GM12878 (cell line): Measurements from ENCODE around the gene ARHGEF3. TPM values are rescaled to one million over a fixed set of nuclear protein-coding genes. Genes with fewer than 3 reads are reported as not detected.

Experiments
- ASH2L ChIP-seq: fragments of 300-600, 200-600 bp; sonication (generic); IDR thresholded peaks from 2 replicates; pipeline ENCODE4 v1.6.1; 2017; ENCODE audit warnings: low read depth, mild to moderate bottlenecking, borderline replicate concordance
- BMI1 ChIP-seq: fragments of 450-650 bp; IDR thresholded peaks from 2 replicates; pipeline ENCODE4 v1.6.1; 2016; ENCODE audit warnings: mild to moderate bottlenecking, moderate library complexity, borderline replicate concordance
- CBFB ChIP-seq: IDR thresholded peaks from 2 replicates; pipeline ENCODE4 v1.6.1; 2016; ENCODE audit warnings: antibody characterized with exemption, low read depth
- CUX1 ChIP-seq: IDR thresholded peaks from 2 replicates; pipeline ENCODE4 v1.6.1; 2012; ENCODE audit warnings: improper control_type of control experiment, low read depth, low read length; ENCODE audit not compliant: insufficient replicate concordance
- EP300 ChIP-seq, 2 experiments: fragments of 150-350 bp in 1 of 2; IDR thresholded peaks; 2 replicates each; pipeline ENCODE4 v1.6.1; 2011 to 2012; ENCODE audit warnings: low read depth in 2 of 2, low read length in 2 of 2, borderline replicate concordance in 1 of 2, improper control_type of control experiment in 1 of 2, inconsistent platforms in 1 of 2; ENCODE audit not compliant: control insufficient read depth in 1 of 2
- KLF5 ChIP-seq: fragments of 450-650 bp; IDR thresholded peaks from 2 replicates; pipeline ENCODE4 v1.6.1; 2014; ENCODE audit warnings: mild to moderate bottlenecking; ENCODE audit not compliant: partially characterized antibody
- MTA3 ChIP-seq: IDR thresholded peaks from 2 replicates; pipeline ENCODE4 v1.6.1; 2012; ENCODE audit warnings: low read length, inconsistent platforms, borderline replicate concordance
- MYC ChIP-seq: IDR thresholded peaks from 2 replicates; pipeline ENCODE4 v1.6.1; 2011; ENCODE audit warnings: mild to moderate bottlenecking, low read length, moderate library complexity, inconsistent platforms; ENCODE audit not compliant: insufficient read depth, insufficient replicate concordance, insufficient read length, severe bottlenecking
- NFIC ChIP-seq: IDR thresholded peaks from 2 replicates; pipeline ENCODE4 v1.6.1; 2012; ENCODE audit warnings: low read depth, mild to moderate bottlenecking, inconsistent platforms, low read length, moderate library complexity
- NFYA ChIP-seq: IDR thresholded peaks from 2 replicates; pipeline ENCODE4 v1.6.1; 2011; ENCODE audit warnings: low read depth, mild to moderate bottlenecking, low read length, improper control_type of control experiment, borderline replicate concordance
- POLR2AphosphoS2 ChIP-seq: IDR thresholded peaks from 2 replicates; pipeline ENCODE4 v1.6.1; 2011; ENCODE audit warnings: low read depth, mild to moderate bottlenecking, low read length, improper control_type of control experiment, moderate library complexity
- RBBP5 ChIP-seq: fragments of 200-600 bp; sonication (generic); conservative IDR thresholded peaks from 2 replicates; pipeline ENCODE4 v1.6.1; 2016
- RELA ChIP-seq: fragments of 450-650 bp; IDR thresholded peaks from 2 replicates; pipeline ENCODE4 v1.8.0; 2014; ENCODE audit warnings: borderline replicate concordance; ENCODE audit not compliant: partially characterized antibody
- SUZ12 ChIP-seq: fragments of 200-600 bp; sonication (generic); IDR thresholded peaks from one replicate; pipeline ENCODE4 v1.6.1; 2018; ENCODE audit warnings: antibody characterized with exemption, mild to moderate bottlenecking; ENCODE audit not compliant: unreplicated experiment
- TARDBP ChIP-seq: IDR thresholded peaks from 2 replicates; pipeline ENCODE4 v1.6.1; 2016; ENCODE audit warnings: borderline replicate concordance
- USF2 ChIP-seq: IDR thresholded peaks from 2 replicates; pipeline ENCODE4 v1.6.1; 2011; ENCODE audit warnings: low read depth, low read length, improper control_type of control experiment, borderline replicate concordance
- WRNIP1 ChIP-seq: IDR thresholded peaks from 2 replicates; pipeline ENCODE4 v1.6.1; 2011; ENCODE audit warnings: low read depth, low read length, improper control_type of control experiment, borderline replicate concordance
- ZBTB40 ChIP-seq: fragments of 450-650 bp; IDR thresholded peaks from 2 replicates; pipeline ENCODE4 v1.6.1; 2016; ENCODE audit warnings: mild to moderate bottlenecking, moderate library complexity, borderline replicate concordance
- polyA plus RNA-seq, 11 experiments: library from polyadenylated mRNA; depleted of rRNA in 4 of 11; unstranded in 6 of 11; stranded (reverse) in 5 of 11; fragments of >200 nt; fragmentation: Nextera tagmentation in 4 of 11; fragmentation: Illumina TruSeq in 1 of 11; extraction: Ambion mirVana in 4 of 11; extraction: Trizol in 1 of 11; gene quantifications; 1 replicate in 1 of 11; 2 replicates in 10 of 11; pipeline versions ENCODE4 v1.2.1 to v1.2.3, GENCODE V29; 2011 to 2016; ENCODE audit warnings: inconsistent platforms in 2 of 11, missing spikeins in 2 of 11, low read depth in 1 of 11
- total RNA-seq, 4 experiments: library from RNA; depleted of rRNA in 3 of 4; stranded (reverse); fragments of >200 nt in 3 of 4; fragmentation: Illumina TruSeq in 1 of 4; extraction: Trizol in 1 of 4; gene quantifications; 2 replicates each; pipeline versions ENCODE4 v1.2.1 to v1.2.3, GENCODE V29; 2013 to 2021

Gene ARHGEF3
- total and polyA plus RNA-seq, 10 of the 15 experiments (the other 5 are each of a cell fraction or from before 2014, with no cell fraction given), result 21.8 to 78.7 (median 56.2) TPM

GRCh38 chr3:56772952-56773938 is 28.5 kb downstream of the ARHGEF3 start (continued):
- TF ChIP-seq USF2 (no peak; the same call in 1 of the 2 replicates), NFYA (no peak), MTA3 (no peak), MYC (no peak), RBBP5 (no peak), ZBTB40 (no peak), BMI1 (0 out of 2 replicates have a peak, but pooled peaks have one; percentile 20), SUZ12 (no peak), EP300 (IDR thresholded peaks at IDR 0.05; ENCODE audit: borderline replicate concordance in 1 of 2, control insufficient read depth in 1 of 2, low read depth in 2 of 2, low read length in 2 of 2) (peak; percentile 75 to 88; a peak in 3 of 4 replicates), CUX1 (peak; percentile 37), TARDBP (no peak), CBFB (peak; percentile 80; the same call in 1 of the 2 replicates), KLF5 (no peak), ASH2L (no peak), NFIC (peak; percentile 91), WRNIP1 (no peak), RELA (peak; percentile 66), POLR2AphosphoS2 (no peak)
